NOMO-1 treated with DMSO at 0.1 percent for 48 hours (cell line): ENCODE results near the gene CARHSP1.
"Not testable (repeated sequence)": the region's sequence is repeated elsewhere in the genome, so short reads cannot be mapped to it uniquely, and the experiment has no call there.

Experiments
- DNase-seq: peaks from one replicate; lab custom pipeline; 2025; ENCODE audit not compliant: unreplicated experiment; lab: John Stamatoyannopoulos, UW

CARHSP1 gene

DNA sequence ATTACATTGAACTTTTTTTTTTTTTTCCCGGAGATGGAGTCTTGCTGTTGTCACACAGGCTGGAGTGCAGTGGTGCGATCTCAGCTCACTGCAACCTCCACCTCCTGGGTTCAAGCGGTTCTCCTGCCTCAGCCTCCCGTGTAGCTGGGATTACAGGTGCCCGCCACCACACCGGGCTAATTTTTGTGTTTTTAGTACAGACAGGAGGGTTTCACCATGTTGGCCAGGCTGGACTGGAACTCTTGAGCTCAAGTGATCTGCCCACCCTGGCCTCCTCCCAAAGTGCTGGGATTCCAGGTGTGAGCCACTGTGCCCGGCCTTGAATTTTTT is 5.0 kb upstream of the CARHSP1 start:
- not testable (repeated sequence) for DNase-seq

DNA sequence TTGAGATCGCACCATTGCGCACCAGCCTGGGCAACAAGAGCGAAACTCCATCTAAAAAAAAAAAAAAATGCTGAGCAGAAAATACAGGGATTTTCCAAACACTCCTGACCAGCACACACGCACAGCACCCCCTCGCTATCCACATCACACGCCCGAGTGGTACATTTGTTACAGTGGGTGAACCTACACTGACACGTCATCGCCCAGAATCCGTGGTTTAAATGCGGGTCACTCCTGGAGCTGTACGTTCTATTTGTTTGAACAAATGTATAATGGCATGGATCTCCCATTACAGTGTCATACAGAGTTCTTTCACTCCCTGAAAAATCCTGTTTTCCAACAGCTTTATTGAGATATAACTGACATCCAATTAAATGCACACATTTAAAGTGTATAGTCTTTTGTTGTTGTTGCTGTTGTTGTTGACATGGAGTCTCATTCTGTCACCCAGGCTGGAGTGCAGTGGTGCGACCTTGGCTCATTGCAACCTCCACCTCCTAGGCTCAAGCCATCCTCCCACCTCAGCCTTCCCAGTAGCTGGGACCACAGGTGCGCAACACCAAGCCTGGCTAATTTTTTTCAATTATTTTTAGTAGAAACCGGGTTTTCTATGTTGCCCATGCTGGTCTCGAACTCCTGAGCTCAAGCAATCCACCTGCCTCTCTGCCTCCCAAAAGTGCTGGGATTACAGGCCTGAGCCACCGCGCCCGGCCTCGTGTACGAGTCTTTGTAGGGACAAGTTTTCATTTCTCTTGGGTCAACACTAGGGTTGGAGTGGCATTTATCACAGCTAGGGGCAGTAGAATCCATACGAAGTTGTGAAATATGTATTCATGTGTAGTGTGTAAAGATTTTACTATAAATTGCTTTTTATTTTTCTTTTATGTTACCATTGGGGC is 4.4 kb upstream of the CARHSP1 start:
- peak; percentile 26 for DNase-seq

DNA sequence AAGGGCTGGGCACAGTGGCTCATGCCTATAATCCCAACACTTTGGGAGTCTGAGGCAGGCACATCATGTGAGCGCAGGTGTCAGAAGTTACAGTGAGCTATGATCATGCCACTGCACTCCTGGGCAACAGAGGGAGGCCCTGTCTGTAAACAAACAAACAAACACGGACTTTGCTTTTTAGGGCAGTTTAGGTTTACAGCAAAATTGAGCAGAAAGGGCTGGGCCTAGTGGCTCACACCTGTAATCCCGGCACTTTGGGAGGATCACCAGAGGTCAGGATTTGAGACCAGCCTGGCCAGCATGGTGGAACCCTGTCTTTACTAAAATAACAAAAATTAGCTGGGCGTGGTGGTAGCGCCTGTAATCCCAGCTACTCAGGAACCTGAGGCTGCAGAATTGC is 3.3 kb upstream of the CARHSP1 start:
- DNase-seq: no peak

DNA sequence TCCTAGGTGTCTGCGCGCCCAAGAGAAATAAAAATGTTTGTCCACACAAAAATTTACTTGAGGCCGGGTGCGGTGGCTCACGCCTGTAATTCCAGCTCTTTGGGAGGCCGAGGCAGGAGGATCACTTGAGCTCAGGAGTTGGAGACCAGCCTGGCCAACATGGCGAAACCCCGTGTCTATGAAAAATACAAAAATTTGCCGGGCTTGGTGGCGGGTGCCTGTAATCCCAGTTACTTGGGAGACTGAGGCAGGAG is 1.1 kb upstream of the CARHSP1 start:
- not testable (repeated sequence) for DNase-seq

DNA sequence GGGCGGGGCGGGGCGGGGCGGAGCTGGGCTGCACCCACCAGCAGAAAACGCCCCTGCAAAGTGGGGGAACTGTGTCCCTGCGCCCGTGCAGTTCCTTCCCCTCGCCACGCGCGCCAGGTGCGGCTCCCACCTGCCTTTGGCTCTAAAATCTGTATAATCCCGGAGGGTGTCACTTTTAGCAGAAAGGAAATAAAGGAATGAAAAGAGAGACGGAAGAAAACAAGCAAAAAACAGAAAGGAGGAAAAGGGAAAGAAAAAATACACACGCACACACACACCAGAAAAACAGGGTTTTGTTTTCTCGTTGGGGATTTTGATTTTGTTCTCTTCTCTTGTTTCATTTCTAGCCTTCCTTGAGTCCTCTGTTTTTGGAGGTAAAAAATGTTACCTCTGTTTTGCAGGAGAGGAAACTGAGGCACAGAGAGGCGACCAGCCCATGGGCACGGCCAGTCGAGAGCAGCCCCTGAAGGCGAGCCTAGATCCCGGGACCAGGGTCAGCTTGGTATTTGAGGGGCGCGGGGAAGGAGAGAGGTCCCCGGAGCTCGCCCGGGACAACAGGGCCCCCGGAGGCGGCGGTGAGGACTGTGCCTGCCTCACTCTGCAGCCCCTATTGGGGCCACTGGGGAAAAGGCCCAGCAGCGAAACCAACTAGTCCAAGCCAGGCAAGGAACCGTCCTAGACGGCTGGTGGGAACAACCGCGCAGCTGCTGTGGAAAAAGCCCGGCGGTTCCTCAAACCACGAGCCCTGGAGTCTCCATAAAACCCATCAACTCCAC is 594 bp upstream of the CARHSP1 start:
- DNase-seq: no peak

DNA sequence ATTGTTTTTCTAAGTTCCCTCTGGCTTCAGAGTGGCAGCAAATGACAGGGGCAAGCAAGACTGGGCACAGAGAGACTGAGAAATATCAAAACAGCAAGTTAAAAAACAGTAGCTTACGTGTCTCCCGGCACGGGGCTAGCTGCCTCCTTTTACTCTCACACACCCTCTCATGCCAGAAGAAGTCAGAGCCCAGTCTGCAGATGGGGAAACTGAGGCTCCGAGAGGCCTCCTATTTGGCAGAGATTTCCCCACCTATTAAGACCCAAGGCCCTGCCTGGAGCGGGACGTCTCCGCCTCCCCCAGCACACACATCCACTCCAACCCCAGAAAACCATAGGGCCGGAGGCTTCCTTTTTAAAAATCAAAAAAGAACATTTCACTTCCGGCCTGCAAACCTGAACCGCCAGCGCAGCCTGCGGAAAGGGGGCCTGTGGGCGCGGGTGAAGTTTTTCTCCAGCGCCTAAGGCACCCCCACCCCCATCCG is 832 bp downstream of the CARHSP1 start:
- no peak for DNase-seq

DNA sequence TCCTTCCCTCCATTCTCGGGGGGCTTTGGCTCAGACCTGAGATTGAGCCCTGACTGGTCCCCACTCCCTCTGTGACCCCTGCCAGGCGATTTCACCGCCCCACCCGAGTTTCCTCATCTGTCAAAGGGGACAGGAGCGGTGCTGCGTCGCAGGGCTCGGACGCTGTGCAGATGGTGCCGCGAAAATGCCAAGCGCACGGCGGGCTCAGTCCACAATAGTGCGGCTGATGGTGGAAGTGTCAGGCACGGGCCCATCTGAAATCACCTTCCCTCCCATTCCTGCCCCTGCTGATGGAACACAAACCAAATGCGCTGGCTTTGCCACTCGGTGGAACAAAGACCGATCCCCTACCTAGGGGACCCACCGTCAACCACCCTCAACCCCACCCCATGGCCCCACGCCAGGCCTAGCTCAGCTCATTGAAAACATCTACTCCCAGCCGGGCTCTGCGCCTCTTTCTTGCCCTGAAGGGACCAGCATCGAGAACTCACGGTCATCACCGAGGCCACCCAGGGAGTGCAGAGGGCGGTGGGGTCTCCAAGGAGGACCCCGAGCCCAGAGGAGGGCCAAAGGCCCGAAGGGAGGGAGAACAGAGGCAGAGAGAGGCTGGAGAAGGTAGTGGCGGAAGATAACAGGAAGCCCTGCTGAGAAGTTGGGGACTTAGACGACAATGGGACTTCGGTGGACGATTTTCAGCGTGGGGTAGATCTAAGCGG is 1.4 kb downstream of the CARHSP1 start:
- DNase-seq: no peak

DNA sequence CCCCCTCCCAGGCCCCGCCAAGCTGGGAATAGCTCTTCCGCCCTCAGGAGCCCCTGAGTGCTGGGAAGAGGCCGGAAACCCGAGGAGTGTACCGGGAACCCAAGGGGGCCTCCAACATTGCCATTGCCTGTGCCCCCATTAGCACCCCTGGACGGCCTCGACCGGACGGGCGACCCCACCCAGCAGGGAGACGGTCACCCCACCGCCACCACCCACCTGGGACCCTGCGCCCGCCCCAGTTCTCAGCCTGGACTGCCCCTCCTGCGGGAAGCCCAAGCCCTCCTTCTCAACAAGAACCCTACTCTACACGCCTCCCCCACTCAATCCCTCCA is 2.0 kb downstream of the CARHSP1 start:
- DNase-seq: no peak

DNA sequence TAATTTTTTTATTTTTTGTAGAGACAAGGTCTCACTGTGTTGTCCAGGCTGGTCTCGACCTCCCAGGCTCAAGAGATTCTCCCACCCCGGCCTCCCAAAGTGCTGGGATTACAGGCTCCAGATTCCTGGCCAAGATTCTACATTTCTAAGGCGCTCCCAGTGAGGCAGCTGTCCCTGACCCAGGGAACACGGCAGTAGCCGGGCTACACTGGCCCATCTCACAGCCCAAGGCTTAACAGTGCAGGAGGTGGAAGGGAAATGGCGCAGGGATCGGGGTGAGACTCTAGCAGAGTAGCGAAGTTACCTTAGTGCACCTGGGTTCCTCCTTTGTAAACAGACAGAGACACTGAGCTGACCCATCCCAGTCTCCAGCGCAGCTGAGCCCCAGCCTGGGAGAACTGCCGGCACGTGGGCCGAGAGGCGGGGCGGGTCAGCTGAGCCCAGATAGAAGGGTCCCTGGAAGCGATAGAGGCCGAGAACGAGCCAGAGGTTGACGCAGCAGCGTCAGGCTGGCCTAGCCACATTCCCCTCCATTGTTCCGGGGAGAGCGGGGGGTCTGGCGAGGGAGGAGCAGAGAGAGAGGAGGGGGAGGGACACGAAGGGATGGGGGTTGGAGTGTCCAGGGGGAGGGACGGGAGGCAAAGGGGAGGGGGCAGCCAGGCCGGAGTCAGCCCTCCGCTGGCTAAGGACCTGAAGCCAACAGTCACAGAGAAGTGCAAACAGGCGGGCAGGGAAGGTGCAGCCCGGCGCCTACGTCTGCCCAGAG is 2.5 kb downstream of the CARHSP1 start:
- no peak for DNase-seq

DNA sequence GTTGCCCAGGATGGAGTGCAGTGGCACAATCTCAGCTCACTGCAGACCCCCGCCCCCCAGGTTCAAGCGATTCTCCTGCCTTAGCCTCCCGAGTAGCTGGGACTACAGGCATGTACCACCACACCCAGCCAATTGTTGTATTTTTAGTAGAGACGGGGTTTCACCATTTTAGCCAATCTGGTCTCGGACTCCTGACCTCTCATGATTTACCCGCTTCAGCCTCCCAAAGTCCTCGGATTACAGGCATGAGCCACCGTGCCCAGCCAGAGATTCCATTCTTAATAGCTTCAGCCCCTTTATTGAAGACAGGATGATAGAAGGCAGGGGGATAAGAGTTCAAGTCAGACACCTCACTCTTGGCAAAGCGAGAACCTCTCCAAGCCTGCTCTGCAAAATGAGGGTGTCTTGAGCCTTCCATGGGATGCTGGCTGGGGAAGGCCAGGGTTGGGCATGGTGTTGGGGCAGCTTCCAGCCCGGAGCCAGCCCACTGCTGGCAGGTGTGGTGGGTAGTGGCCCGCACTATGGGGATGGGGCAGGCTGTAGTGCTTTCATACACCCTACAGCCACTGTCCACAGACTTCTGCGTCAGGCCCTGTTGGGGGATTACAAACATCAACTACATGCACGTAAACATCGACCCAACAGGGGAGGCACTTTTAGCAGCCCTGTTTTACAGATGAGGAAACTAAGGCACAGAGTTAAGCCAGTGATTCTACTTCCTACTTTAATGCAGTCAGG is 3.5 kb downstream of the CARHSP1 start:
- no peak for DNase-seq

DNA sequence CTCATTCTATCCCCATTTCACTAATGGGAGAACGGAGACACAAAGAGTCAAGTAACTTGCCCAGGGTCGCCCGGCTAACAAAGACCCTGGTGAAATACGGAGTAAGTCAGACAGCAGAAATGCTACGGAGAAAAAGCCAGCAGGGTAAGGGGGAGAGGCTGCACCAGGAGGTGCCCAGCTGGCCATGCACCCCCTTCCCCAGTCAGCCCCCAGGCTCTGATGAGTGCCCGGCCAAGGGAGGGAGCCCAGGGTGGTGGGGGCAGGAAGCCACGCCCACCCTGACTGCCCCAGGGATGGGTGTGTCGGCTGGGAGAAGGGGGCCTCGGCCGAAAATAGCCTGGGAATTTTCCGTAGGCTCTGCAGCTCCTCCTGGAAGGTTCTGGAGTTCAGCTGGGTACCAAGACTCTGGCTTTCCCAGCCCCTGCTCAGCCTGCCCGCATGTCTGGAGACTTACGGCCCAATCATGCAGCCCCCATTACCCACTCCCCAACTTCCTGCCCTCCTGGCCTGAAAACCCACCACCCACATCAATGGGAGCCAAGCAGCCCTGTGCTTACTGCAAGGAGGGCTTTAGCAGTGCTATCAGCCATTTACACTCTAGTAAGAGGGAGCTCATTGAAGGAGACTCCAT is 4.2 kb downstream of the CARHSP1 start:
- DNase-seq: no peak

DNA sequence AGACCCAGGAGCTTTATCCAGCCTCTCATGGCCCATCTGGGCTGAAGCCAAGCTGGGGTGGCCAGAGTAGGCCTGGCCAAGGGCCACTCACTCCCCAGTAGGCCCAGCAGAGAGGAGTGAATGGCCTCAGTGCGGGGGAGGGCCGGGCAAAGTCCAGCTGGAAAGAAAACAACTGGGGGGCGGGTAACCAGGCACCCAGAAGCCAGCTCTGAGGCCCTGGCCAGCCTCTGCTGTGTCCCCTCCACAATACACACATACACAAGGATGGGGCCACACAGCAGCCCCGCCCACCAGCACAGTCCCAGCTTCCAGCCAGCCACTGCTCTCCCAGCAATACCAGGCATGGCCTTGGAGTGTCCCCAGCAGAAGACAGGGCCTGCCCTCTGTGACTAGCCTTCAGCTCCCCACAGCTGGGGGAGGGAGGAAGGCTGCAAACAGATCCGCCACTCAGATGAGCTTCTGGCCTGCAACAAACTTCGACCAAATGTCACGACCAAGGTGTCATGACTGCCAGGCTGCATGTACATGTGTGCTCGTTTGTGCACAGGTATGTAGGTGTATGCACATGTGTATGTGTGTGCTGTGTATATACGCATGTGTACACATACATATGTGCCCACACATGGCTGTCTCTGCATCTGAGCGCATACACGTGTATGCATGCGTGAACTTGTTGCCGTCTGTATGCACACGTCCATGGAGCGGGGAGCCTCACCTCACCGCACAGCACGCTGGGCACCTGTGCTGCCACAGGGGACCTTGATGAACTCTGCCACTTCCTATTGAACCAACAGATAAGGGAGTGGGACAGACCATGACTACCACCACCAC is 5.0 kb downstream of the CARHSP1 start:
- DNase-seq: no peak

DNA sequence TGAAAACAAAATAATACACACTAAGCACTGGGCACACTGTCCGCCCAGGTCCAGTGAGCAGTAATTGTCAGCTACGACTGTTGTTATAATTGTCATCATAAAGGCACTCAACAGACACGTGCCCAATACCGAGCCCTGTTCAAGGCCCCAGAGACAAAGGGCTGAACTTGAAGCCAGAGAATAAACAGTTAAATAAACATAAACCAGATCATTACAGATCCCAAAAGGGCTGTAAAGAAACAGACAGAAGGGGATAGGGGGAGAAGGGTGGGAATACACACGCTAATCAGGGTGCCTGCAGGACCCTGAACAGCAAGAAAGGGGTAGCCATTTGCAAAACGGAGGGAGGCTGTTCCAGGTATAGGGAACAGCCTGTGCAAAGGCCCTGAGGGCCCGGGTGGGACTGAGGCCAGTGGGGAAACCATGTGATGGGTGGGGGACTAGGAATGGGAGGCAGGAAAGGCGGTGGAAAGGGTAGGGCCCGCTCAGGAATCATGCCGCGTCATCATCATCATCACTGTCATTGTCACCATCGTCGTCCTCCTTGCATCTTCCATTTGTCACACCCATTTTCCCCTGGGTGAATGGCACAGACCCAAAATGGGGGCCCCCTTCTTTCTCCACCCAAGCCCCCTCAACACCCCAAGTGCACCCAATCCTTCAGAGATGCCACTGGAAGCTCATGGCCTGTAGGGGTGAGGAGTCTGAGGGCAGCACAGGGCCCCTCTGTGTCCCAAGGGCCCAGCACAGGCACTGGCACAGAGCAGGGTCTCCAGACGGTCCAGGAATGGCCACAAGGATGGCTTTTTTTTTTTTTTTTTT is 6.3 kb downstream of the CARHSP1 start:
- no peak for DNase-seq

DNA sequence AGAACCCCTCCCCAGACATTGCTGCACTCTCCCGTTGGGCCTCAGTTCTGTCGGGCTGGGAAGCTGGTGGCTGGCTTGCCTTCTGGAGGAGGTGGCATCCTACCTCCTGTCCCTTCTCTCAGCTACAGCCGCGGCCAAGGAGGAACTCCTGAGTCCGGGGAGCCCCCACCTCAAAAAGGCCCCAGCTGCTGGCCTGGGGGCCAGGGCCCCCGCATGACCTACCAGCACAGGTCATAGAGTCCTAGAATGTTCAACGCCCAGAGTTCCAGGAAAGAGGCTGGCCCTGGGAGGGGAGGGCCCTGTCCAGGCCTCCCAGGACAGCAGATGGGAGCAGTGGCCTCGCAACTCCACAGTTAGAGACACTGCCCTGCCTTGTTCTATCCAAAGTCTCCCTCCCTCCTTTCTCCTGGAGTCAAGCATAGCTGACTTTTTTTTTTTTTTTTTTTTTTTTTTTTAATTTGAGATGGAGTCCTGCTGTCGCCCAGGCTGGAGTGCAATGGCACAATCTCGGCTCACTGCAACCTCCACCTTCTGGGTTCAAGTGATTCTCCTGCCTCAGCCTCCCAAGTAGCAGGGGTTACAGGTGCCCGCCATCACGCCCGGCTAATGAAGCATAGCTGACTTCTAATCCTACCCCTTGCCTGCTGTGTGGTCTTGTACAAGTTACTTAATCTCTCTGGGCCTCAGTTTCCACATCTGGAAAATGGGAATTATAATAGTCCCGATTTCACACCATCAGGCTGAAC is 7.1 kb downstream of the CARHSP1 start:
- DNase-seq: no peak

DNA sequence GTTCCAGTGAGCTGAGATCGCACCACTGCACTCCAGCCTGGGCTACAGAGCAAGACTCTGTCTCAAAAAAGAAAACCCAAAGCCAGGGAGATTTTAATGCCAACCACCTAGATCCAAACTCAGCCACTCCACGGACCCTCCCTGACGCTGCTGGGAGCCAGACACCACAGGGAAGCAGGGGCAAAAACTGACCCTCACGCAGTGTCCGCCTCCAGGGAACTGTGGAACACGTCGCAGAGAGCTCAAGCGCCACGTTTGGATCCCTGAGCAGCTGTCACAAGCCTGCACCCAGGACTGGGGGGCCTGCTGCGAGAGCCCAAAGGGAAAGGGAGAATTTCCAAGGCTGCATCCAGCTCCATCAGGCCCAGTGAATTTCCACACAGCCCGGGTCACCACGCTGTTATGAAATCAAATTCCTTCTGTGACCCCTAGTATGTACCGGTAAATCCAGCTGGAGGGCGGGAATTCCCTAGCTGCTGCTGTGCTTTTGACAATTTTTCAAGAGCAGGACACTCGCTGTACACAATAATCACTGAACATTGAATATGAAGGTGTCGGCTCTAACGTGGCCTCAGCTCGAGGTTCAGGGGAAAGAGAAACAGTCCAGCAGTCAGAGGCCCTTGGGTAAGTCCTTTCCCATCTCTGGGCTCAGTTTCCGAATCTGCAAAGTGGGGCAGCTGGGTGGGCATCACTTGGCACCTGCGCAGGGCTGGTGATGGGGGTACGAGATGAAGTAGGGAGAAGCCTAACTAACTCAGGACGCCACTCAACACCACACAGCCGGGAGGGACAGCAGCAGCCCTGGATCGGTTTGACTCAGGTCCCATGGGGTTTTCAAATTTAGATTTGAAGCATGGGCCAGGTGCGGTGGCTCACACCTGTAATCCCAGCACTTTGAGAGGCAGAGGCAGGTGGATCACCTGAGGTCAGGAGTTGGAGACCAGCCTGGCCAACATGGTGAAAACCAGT is 8.6 kb downstream of the CARHSP1 start:
- no peak for DNase-seq
